ENCODE measurements around the gene ADGB. TPM values are rescaled to one million over a fixed set of nuclear protein-coding genes. Genes with fewer than 3 reads are reported as not detected.
"Not testable (repeated sequence)": the region's sequence is repeated elsewhere in the genome, so short reads cannot be mapped to it uniquely, and the experiment has no call there.

ADGB gene
- total and polyA plus RNA-seq, 2 donors (not counting 1 experiment from before 2014, with no cell fraction given), result not detected

DNA sequence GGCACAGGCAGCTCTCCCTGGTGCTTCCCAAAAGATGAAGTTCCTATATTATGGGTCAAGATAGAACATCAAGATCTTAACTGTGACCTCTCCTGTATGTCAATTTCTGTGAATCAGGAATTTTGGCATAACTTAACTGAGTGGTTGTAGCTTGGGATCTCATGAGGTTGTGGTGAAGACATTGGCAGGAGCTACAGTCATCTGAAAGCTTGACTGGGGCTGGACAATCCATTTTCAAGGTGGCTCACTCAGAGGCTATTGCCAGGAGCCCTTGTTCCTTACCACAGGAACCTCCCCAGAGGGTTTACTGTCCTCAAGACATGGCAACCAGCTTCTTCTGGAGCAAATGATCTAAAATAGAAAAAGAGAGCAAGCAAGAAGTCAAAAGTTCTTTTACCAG, 252.2 kb downstream of the ADGB start:
- Histone ChIP-seq H2AFZ (ENCODE audit: insufficient read depth, low read depth, low read length, poor library complexity, severe bottlenecking) (no peak overlapping the region), H3K27me3 (replicated peaks in 1 of 4; ENCODE audit: control extremely low read depth in 1 of 4, control insufficient read depth in 3 of 4, insufficient read depth in 4 of 4, low read length in 3 of 4) (no peaks in the 10 kb centered on the region), H3K9me3 (ENCODE audit: control extremely low read depth in 1 of 3, control insufficient read depth in 2 of 3, insufficient read depth in 1 of 3, low read length in 2 of 3) (no peaks in the 10 kb centered on the region), H3K4me2 (replicated peaks; ENCODE audit: low read depth, low read length, poor library complexity, severe bottlenecking) (no peak overlapping the region), H3K36me3 (replicated peaks in 1 of 2; ENCODE audit: control extremely low read depth in 1 of 2, control insufficient read depth in 1 of 2, extremely low read depth in 1 of 2, insufficient read depth in 2 of 2, low read length in 1 of 2) (no peaks in the 10 kb centered on the region), H3K9ac (ENCODE audit: low read length) (no peak overlapping the region), H3K27ac (ENCODE audit: low read length in 2 of 2) (no peak overlapping the region), H3K4me1 (ENCODE audit: control insufficient read depth in 2 of 2, insufficient read depth in 2 of 2, low read length in 2 of 2) (no peaks in the 10 kb centered on the region), H3K79me2 (ENCODE audit: control insufficient read depth, insufficient read depth, low read length) (no peaks in the 10 kb centered on the region), H4K20me1 (ENCODE audit: control insufficient read depth, insufficient read depth, low read length, poor library complexity, severe bottlenecking) (no peaks in the 10 kb centered on the region), H3K4me3 (ENCODE audit: control extremely low read depth in 1 of 5, extremely low read depth in 1 of 5, insufficient read depth in 1 of 5, low read depth in 2 of 5, low read length in 4 of 5) (no peak overlapping the region)
- ATAC-seq (ENCODE audit: low read depth) (no peak), DNase-seq (no peak)
- TF ChIP-seq, protein P1, sequence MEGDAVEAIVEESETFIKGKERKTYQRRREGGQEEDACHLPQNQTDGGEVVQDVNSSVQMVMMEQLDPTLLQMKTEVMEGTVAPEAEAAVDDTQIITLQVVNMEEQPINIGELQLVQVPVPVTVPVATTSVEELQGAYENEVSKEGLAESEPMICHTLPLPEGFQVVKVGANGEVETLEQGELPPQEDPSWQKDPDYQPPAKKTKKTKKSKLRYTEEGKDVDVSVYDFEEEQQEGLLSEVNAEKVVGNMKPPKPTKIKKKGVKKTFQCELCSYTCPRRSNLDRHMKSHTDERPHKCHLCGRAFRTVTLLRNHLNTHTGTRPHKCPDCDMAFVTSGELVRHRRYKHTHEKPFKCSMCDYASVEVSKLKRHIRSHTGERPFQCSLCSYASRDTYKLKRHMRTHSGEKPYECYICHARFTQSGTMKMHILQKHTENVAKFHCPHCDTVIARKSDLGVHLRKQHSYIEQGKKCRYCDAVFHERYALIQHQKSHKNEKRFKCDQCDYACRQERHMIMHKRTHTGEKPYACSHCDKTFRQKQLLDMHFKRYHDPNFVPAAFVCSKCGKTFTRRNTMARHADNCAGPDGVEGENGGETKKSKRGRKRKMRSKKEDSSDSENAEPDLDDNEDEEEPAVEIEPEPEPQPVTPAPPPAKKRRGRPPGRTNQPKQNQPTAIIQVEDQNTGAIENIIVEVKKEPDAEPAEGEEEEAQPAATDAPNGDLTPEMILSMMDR (IDR thresholded peaks at IDR 0.05), result no peak
- no peaks in the 10 kb centered on the region for H3K4me1 Mint-ChIP-seq
- H3K27me3 Mint-ChIP-seq, result peaks cover 15% of the 10 kb centered on the region
- H3K4me3 Mint-ChIP-seq, result no peak overlapping the region
- ChIA-PET CTCF (no interaction called here), POLR2A (no interaction called here)
- intact Hi-C loops (cut with micrococcal nuclease), result no loop called here
- no peak overlapping the region for H3K27ac Mint-ChIP-seq
- H3K9me3 Mint-ChIP-seq (ENCODE audit: insufficient read depth), result peaks cover 1% of the 10 kb centered on the region

DNA sequence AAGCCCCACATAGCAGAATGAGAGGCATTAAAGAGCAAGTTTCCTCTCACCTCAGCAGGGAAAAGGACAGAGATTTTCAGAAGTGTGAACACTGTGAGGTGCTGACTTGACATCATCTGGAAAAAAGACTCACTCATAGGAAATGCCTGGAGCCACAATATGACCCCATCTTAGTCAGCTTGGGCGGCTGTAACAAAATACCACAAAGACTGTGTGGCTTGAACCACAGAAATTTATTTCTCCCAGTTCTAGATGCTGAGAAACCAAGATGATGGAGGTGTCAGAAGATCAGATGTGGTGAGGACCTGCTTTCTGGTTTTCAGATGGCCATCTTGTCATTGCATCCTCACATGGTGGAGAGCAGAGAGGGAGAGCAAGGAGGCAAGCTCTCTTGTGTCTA, 253.1 kb downstream of the ADGB start:
- no peaks in the 10 kb centered on the region for H3K4me1 ChIP-seq (ENCODE audit: control insufficient read depth in 2 of 2, insufficient read depth in 2 of 2, low read length in 2 of 2)
- no peaks in the 10 kb centered on the region for H3K79me2 ChIP-seq (ENCODE audit: control insufficient read depth, insufficient read depth, low read length)
- H3K9ac ChIP-seq (ENCODE audit: low read length), result no peak overlapping the region
- H3K4me3 Mint-ChIP-seq, result no peak overlapping the region
- H4K20me1 ChIP-seq (ENCODE audit: control insufficient read depth, insufficient read depth, low read length, poor library complexity, severe bottlenecking), result no peaks in the 10 kb centered on the region
- WGBS (ENCODE audit: insufficient coverage), result no CpG with 5 or more reads among the region's 1 CpG
- intact Hi-C loops (cut with micrococcal nuclease), result no loop called here
- H3K36me3 ChIP-seq (replicated peaks in 1 of 2; ENCODE audit: control extremely low read depth in 1 of 2, control insufficient read depth in 1 of 2, extremely low read depth in 1 of 2, insufficient read depth in 2 of 2, low read length in 1 of 2), result no peaks in the 10 kb centered on the region
- peaks cover 15% of the 10 kb centered on the region for H3K27me3 Mint-ChIP-seq
- H3K4me1 Mint-ChIP-seq, result no peaks in the 10 kb centered on the region
- H2AFZ ChIP-seq (ENCODE audit: insufficient read depth, low read depth, low read length, poor library complexity, severe bottlenecking), result no peak overlapping the region
- H3K9me3 Mint-ChIP-seq (ENCODE audit: insufficient read depth), result no peaks in the 10 kb centered on the region
- H3K9me3 ChIP-seq (ENCODE audit: control extremely low read depth in 1 of 3, control insufficient read depth in 2 of 3, insufficient read depth in 1 of 3, low read length in 2 of 3), result no peaks in the 10 kb centered on the region
- no peak overlapping the region for H3K4me2 ChIP-seq (replicated peaks; ENCODE audit: low read depth, low read length, poor library complexity, severe bottlenecking)
- ATAC-seq (ENCODE audit: low read depth) (no peak), DNase-seq (no peak)
- ChIA-PET CTCF (no interaction called here), POLR2A (no interaction called here)
- no peak overlapping the region for H3K4me3 ChIP-seq (ENCODE audit: control extremely low read depth in 1 of 5, extremely low read depth in 1 of 5, insufficient read depth in 1 of 5, low read depth in 2 of 5, low read length in 4 of 5)
- H3K27me3 ChIP-seq (replicated peaks in 1 of 4; ENCODE audit: control extremely low read depth in 1 of 4, control insufficient read depth in 3 of 4, insufficient read depth in 4 of 4, low read length in 3 of 4), result no peaks in the 10 kb centered on the region
- H3K27ac Mint-ChIP-seq, result no peak overlapping the region
- no peak overlapping the region for H3K27ac ChIP-seq (ENCODE audit: low read length in 2 of 2)
- TF ChIP-seq, protein P1 (IDR thresholded peaks at IDR 0.05), result no peak
- TF ChIP-seq EZH2 (IDR thresholded peaks at IDR 0.05; ENCODE audit: borderline replicate concordance, insufficient read depth, low read depth, low read length, poor library complexity, severe bottlenecking), result no peak

DNA sequence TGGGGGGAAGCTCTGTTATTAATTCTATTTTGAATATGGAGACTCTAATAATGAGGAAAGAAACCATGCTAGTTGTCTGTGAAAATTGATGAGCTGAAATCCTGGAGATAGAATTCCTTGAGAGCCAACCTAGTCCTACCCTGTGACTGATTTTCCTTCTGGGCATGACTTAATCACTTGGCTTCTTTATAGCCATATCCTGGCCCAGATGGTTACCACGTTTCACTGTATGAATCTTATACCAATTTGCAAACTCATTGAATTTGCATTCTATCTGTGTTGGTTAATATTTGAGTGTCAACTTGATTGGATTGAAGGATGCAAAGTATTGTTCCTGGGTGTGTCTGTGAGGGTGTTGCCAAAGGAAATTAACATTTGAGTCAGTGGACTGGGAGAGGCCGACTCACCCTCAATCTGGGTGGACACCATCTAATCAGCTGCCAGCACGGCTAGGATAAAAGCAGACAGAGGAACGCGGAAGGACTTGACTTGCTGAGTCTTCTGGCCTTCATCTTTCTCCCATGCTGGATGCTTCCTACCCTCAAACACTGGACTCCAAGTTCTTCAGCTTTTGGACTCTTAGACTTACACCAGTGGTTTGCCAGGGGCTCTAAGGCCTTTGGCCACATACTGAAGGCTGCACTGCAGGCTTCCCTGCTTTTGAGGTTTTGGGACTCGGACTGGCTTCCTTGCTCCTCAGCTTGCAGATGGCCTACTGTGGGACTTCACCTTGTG, 255.9 kb downstream of the ADGB start:
- CTCF ChIA-PET; H3K4me2 ChIP-seq (replicated peaks; ENCODE audit: low read depth, low read length, poor library complexity, severe bottlenecking); H3K9me3 Mint-ChIP-seq (ENCODE audit: insufficient read depth); H3K79me2 ChIP-seq (ENCODE audit: control insufficient read depth, insufficient read depth, low read length); POLR2A ChIA-PET; H3K27me3 ChIP-seq (replicated peaks in 1 of 4; ENCODE audit: control extremely low read depth in 1 of 4, control insufficient read depth in 3 of 4, insufficient read depth in 4 of 4, low read length in 3 of 4); H3K27ac ChIP-seq (ENCODE audit: low read length in 2 of 2); H3K4me3 ChIP-seq (ENCODE audit: control extremely low read depth in 1 of 5, extremely low read depth in 1 of 5, insufficient read depth in 1 of 5, low read depth in 2 of 5, low read length in 4 of 5); H3K9ac ChIP-seq (ENCODE audit: low read length); H3K4me3 Mint-ChIP-seq; H3K36me3 ChIP-seq (replicated peaks in 1 of 2; ENCODE audit: control extremely low read depth in 1 of 2, control insufficient read depth in 1 of 2, extremely low read depth in 1 of 2, insufficient read depth in 2 of 2, low read length in 1 of 2); ATAC-seq (ENCODE audit: low read depth); DNase-seq; H2AFZ ChIP-seq (ENCODE audit: insufficient read depth, low read depth, low read length, poor library complexity, severe bottlenecking); H3K4me1 ChIP-seq (ENCODE audit: control insufficient read depth in 2 of 2, insufficient read depth in 2 of 2, low read length in 2 of 2); H3K4me1 Mint-ChIP-seq; H4K20me1 ChIP-seq (ENCODE audit: control insufficient read depth, insufficient read depth, low read length, poor library complexity, severe bottlenecking); H3K27ac Mint-ChIP-seq; H3K9me3 ChIP-seq (ENCODE audit: control extremely low read depth in 1 of 3, control insufficient read depth in 2 of 3, insufficient read depth in 1 of 3, low read length in 2 of 3): not testable (repeated sequence)
- H3K27me3 Mint-ChIP-seq, result peaks cover 15% of the 10 kb centered on the region
- 98% methylated on average over 5 of the region's 6 CpGs for WGBS (ENCODE audit: insufficient coverage)
- intact Hi-C loops (cut with micrococcal nuclease), result loop anchor here (5.0 kb wide), 1 partner anchor 348 kb away; the partner anchor contains the start of gene STXBP5

Measured in B cell (primary cell).